Stimulated activated CD8-positive, alpha-beta memory T cell treated with anti-CD3 and anti-CD28 coated beads, Interleukin-4, amount 100 ng/mL, for 48 hours (primary cell): ENCODE data around the gene IL18.
"Not testable (repeated sequence)": the region's sequence is repeated elsewhere in the genome, so short reads cannot be mapped to it uniquely, and the experiment has no call there.

ENCODE experiments used
- DNase-seq: peaks from one replicate; pipeline ENCODE4 v3.0.0-alpha.2; 2020

IL18 gene

DNA sequence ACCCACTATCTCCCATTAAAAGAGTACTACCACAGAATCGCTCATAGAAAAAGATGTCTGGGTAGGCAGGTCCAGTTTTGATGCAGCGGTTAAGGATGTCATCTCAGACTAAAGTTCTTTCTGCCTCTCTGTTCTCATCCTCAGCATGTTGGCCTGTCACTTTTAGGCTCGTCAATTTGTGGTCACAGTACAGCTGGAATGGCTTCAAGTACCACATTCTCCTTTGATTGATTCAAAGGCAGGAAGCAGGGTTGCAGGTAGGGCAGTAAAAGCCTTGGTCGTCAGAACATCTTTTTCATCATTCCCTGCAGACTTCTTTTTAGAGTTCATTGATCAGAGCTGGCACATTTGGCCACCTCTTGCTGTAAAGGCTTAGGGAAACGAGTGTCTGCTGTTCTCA, 48.5 kb downstream of the IL18 start:
- no peak for DNase-seq

DNA sequence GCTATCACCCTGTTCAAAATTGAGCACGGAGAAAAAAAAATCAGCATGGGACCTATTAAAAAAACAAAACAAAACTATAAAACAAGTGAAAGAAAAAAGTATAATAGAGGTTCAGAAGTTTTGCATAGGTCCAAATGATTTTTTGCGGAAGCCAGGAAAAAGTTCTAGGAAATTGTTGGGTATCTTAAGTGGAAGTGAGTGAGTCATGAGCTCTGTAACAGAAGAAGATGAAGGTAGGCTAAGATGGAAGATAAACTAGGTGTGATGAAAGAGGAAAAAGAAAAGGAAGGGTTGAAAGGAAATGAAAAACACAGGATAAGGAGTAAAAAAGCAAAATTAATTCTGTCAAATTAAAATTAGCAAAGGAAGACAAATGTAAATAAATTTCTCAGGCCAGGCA, 49.4 kb downstream of the IL18 start:
- DNase-seq, result no peak

- DNase-seq, result no peak
Measured at GRCh38 chr11:112113539-112114457, 50.1 kb downstream of the IL18 start.

GRCh38 chr11:112106070-112106469, 57.8 kb downstream of the IL18 start:
- no peak for DNase-seq

DNA sequence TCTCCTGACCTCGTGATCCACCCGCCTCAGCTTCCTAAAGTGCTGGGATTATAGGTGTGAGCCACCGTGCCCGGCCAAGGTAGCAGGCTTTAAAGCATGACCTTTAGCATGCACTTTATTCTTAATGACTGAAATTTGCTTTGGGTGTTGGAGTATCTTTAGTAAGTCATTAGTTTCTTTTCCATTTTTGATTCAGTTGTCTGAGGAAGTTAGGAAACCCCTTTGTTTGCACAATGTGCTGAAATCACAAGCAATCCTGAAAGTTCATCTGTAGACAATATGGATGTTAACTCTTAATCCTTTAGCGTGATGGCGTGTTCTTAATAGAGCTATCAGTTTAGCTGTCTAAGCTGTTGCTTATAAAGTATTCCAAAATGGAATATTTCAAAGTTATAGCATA, 60.4 kb downstream of the IL18 start:
- DNase-seq, result no peak

DNA sequence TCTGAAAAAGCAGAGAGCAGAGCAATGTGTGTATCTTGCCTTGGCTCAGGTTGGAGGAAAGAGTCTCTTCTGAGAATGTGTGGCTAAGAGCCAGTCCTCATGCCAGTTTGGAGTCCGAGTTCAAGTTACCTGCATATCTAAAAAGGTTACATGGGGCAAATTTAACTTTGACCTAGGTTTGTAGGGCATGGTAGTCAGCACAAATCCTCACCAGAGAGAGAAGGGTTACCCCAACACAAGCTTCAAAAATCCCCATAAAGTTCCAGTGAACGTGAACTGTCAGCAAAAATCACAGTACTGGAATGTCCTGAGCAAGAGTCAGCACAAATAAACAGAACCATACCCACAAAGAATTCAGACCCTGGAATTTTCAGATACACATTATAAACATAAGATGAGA, 63.4 kb downstream of the IL18 start:
- no peak for DNase-seq

DNA sequence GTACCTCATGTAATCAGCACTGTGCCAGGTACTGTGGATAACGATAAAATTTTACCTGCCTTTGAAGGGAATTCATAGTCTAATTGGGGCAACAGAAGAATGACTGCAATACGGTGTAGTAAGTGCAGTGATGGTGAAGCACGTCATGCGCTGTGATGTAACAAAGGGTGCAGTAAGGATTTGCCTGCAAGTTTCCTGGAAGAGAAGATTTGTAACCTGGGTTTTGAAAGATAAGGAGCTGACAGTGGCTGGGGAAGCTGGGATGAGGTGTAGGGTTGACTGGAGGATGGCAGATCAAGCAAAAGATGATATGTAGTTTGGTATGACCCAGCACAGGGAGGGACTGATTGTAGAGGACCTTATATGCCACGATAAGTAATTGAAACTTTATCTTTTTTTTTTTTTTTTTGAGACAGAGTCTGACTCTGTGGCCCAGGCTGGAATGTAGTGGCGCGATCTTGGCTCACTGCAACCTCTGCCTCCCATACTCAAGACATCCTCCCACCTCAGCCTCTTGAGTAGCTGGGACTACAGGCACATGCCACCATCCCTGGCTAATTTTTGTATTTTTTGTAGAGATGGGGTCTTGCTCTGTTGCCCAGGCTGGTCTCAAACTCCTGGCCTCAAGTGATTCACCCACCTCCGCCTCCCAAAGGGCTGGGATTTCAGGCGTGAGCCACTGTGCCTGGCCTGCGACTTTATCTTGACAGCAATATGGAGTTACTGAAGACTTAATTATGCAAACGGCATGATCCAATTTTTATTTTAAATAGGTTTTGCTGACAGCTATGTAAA, 66.0 kb downstream of the IL18 start:
- DNase-seq, result no peak

DNA sequence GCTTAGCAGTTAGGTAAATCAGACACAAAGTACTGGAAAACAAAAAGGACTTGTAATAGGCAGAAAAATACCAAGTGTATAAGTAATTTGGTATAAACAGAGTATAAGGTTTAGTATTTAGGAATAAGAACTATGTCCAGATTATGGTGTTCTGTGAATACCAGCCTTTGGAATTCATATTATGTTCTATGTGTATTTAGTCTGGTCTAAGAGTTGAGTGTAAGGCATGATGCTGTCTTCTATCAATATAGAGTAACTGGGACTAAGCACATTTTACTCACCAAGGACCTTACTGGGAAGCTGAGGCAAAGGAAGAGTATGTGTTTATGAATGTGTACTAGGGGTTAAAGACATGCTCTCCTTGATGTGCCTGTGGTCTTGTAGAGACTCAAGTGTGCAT, 67.7 kb downstream of the IL18 start:
- no peak for DNase-seq

- DNase-seq, result not testable (repeated sequence)
Measured at GRCh38 chr11:112095302-112095701, 68.6 kb downstream of the IL18 start.
